ENCODE measurements around the gene IRF5. TPM values are rescaled to one million over a fixed set of nuclear protein-coding genes. Genes with fewer than 3 reads are reported as not detected.

The IRF5 gene
- total RNA-seq, 1 experiment from 2014 or later = 0.74 TPM

GRCh38 chr7:128914566-128915151, 23.1 kb upstream of the IRF5 start:
- Mint-ChIP-seq H3K4me1 (peaks cover 20 to 38% of the 10 kb centered on the region in 2 experiments), H3K27me3 (ENCODE audit: low read depth) (peaks cover 19% of the 10 kb centered on the region), H3K9me3 (no peaks in the 10 kb centered on the region; a peak in 1 of 5 replicates), H3K27ac (no peak overlapping the region), H3K36me3 (ENCODE audit: insufficient read depth in 1 of 3, low read depth in 3 of 3) (no peaks in the 10 kb centered on the region), H3K4me3 (no peak overlapping the region; a peak in 1 of 5 replicates)
- H3K23ac ChIP-seq (ENCODE audit: insufficient read length, low read depth, low read length) = no peak overlapping the region
- H3K27me3 ChIP-seq (ENCODE audit: insufficient read depth, low read length) = peaks cover 10% of the 10 kb centered on the region; the same call in 1 of the 2 replicates
- peak overlapping the region; percentile 68 for H3K4me2 ChIP-seq (ENCODE audit: insufficient read depth, insufficient read length, low read length)
- H4K5ac ChIP-seq (ENCODE audit: insufficient read length, low read depth, low read length) = no peak overlapping the region
- no peak overlapping the region for H3K56ac ChIP-seq (ENCODE audit: insufficient read length, low read depth, low read length)
- H4K91ac ChIP-seq (ENCODE audit: insufficient read length, low read depth, low read length) = no peak overlapping the region
- H3K4ac ChIP-seq (ENCODE audit: low read depth, low read length) = no peak overlapping the region
- H3K9ac ChIP-seq (ENCODE audit: extremely low read depth, insufficient read length, low read length) = no peak overlapping the region
- H3K27ac ChIP-seq (ENCODE audit: insufficient read length, low read depth, low read length) = no peak overlapping the region
- H3K23me2 ChIP-seq (ENCODE audit: insufficient read length, low read depth, low read length, poor library complexity, severe bottlenecking) = peaks cover 21% of the 10 kb centered on the region
- WGBS (ENCODE audit: extremely low coverage, insufficient read length, low lambda C conversion rate) = no CpG with 5 or more reads among the region's 11 CpGs
- no peak for TF ChIP-seq CTCF (conservative IDR thresholded peaks at IDR 0.05)
- H3T11ph ChIP-seq (ENCODE audit: low read length) = no peak overlapping the region
- no peaks in the 10 kb centered on the region for H4K20me1 ChIP-seq (ENCODE audit: control insufficient read depth, insufficient read depth, insufficient read length)
- H3K79me1 ChIP-seq (ENCODE audit: insufficient read depth, low read depth, low read length, poor library complexity, severe bottlenecking) = no peaks in the 10 kb centered on the region
- peaks cover 5% of the 10 kb centered on the region; the same call in 1 of the 2 replicates for H3K4me1 ChIP-seq (ENCODE audit: insufficient read depth, low read length)
- no peak overlapping the region for H2AFZ ChIP-seq (ENCODE audit: low read length)
- no peak overlapping the region for H2AK5ac ChIP-seq (ENCODE audit: insufficient read length, low read length)
- H2BK5ac ChIP-seq (ENCODE audit: insufficient read length, low read length) = no peak overlapping the region
- H3K9me3 ChIP-seq (ENCODE audit: control insufficient read depth, low read depth, low read length) = no peaks in the 10 kb centered on the region
- H3K79me2 ChIP-seq (ENCODE audit: insufficient read depth, low read length) = no peaks in the 10 kb centered on the region
- no peak overlapping the region for H2BK120ac ChIP-seq (ENCODE audit: low read depth, low read length, poor library complexity, severe bottlenecking)
- DNase-seq = peak; percentile 53
- no peak overlapping the region for H4K8ac ChIP-seq (replicated peaks; ENCODE audit: insufficient read length, low read depth, low read length)
- no peak overlapping the region for H3K14ac ChIP-seq (ENCODE audit: insufficient read depth, low read length)
- no peak overlapping the region for H2BK15ac ChIP-seq (ENCODE audit: low read depth, low read length)
- no peak overlapping the region for H2BK12ac ChIP-seq (ENCODE audit: insufficient read length, low read depth, low read length)
- no peak overlapping the region for H2BK20ac ChIP-seq (ENCODE audit: low read depth, low read length, poor library complexity, severe bottlenecking)
- H3K18ac ChIP-seq (ENCODE audit: insufficient read length, low read depth, low read length) = no peak overlapping the region

All from H9 (cell line).